ENCODE data around the gene INCENP.
A peak's percentile ranks its signal among the peaks of the same experiment; 100 is the strongest.
"Not testable (repeated sequence)": the region's sequence is repeated elsewhere in the genome, so short reads cannot be mapped to it uniquely, and the experiment has no call there.

Gene INCENP

GRCh38 chr11:62123669-62124185, at the start of gene INCENP:
TSS of gene INCENP (plus strand) at chr11:62124011. CDS start at chr11:62128162, 4,151 bp downstream.
- peak; percentile 91 for DNase-seq (ENCODE audit: low read depth)

- DNase-seq (ENCODE audit: low read depth), result no peak
Observed at GRCh38 chr11:62075438-62075837, 48.4 kb upstream of the INCENP start.

DNA sequence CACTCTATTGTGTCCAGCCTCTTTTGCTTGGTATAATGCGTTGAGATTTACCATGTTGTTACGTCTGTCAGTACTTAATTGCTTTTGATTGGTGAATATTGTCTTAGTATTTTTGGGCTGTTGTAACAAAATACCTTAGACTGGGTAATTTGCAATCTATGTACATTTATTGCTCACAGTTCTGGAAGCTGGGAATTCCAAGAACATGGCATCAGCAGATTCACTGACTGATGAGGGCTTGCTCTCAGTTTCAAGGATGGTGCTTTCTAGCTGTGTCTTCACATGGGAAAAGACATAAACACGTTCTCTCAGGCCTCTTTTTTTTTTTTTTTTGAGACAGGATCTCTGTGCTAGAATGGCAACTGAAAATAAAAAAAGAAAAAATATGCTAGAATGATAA, 46.7 kb upstream of the INCENP start:
- no peak for DNase-seq (ENCODE audit: low read depth)

- peak; percentile 80 for DNase-seq (ENCODE audit: low read depth)
Observed at GRCh38 chr11:62081378-62082291, 42.2 kb upstream of the INCENP start.

- no peak for DNase-seq (ENCODE audit: low read depth)
Observed at GRCh38 chr11:62082292-62082657, 41.5 kb upstream of the INCENP start.

GRCh38 chr11:62084801-62085200, 39.0 kb upstream of the INCENP start:
- DNase-seq (ENCODE audit: low read depth), result not testable (repeated sequence)

DNA sequence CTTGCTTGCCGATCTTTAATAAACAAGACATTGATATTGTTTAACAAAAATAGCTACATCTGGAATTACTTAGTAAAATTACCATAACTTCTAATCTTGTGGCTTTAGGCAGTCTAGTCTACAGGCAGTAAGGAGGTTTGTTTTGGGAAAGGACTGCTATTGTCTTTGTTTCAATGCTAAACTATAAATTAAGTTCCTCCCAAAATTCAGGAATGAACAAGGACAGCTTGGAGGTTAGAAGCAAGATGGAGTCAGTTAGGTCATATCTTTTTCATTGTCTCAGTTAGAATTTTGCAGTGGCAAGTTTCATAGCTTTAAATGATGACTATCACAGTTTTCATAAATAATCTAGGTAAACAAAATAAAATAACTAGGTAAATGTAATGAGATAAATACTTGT, 36.1 kb upstream of the INCENP start:
- no peak for DNase-seq (ENCODE audit: low read depth)

DNA sequence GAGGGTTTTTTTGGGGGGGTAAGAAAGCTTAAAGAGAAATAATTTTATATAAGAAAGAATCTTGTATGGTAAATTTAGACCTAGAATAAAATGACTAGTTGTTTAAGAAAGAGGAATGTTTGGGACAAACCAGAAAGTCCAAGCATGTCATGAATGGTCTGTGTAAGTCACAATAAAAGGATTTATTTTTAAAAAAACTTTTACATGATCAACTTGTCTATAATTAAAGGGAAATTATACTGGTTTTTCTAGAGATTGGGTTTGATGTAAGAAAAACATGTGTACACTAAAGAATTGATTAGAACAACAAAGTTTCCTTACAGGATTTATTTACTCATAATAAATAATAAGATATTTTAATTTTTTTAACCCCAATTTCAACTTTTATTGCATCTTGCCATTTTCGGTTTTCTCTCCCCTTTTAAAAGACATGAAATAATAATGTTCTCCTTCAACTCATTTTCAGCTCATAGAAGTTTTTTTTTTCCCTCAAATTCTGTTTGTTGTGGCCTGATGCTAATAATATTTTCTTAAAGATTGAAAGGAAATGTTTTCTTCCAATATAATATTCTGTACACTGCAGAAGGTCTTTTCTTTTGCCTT, 35.4 kb upstream of the INCENP start:
- DNase-seq (ENCODE audit: low read depth), result no peak

DNA sequence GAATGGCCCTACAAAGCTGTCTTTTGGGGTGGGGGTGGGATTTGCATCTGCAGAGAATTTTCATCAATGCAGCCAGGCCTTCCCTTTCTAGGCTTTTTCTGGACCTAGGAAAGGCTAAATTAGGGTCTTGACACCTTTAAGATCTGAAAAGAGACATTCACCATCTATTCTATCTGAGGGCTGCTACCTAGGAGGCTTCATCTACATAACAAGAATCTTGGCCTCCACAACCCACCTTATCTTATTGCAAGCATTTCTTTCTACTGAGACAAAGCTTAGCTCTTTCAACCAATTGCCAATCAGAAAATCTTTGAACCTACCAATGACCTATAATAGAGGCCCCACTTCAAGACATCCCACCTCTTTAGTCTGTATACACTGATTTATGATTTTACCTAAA, 20.7 kb upstream of the INCENP start:
- DNase-seq (ENCODE audit: low read depth), result no peak

DNA sequence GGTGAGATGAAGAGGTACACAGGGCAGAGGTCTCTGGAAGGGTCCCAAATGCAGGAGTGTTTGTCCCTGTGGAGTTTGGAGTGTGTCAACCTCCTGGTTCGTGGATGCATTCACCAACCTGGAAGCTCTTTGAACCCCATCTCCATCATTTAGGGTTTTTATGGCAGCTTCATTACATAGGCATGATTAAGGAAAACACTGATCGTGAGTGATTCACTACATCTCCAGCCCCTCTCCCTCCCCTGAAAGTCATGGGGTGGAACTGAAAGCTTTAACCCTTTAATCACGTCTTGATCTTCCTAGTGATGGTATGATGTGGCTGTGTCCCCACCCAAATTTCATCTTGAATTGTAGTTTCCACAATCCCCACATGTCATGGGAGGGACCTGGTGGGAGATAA, 19.8 kb upstream of the INCENP start:
- DNase-seq (ENCODE audit: low read depth), result no peak

DNA sequence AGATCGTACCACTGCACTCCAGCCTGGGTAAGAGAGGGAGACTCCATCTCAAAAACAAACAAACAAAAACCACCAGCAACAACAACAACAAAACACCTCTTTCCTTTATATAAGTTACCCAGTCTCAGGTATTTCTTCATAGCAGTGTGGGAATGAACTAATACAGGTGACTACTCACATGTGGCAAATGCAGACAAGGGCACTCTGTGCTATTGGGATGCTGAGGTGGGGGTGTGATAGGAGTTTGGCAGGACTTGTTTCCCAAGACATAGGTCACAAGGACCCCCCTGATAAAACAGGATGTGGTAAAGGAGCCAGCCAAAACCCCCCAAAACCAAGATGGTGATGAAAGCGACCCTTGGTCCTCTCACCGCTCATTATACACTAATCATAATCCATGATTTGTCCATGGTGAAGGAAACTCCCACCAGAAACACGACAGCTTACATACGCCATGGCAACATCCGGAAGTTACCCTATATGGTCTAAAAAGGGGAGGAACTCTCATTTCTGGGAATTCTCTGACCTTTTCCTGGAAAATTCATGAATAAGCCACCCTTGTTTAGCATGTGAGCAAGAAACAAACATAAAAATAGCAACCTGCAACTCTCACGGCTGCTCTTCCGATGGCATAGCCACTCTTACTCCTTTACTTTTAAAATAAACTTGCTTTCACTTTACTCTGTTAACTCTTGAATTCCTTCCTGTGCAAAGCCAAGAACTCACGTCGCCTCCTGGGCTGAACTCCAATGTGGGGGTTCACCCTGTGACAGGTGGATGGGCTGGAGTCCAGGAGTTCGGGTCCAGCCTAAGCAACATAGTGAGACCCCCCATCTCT, 18.8 kb upstream of the INCENP start:
- DNase-seq (ENCODE audit: low read depth), result no peak

GRCh38 chr11:62105667-62106191, 18.1 kb upstream of the INCENP start:
- DNase-seq (ENCODE audit: low read depth), result no peak

DNA sequence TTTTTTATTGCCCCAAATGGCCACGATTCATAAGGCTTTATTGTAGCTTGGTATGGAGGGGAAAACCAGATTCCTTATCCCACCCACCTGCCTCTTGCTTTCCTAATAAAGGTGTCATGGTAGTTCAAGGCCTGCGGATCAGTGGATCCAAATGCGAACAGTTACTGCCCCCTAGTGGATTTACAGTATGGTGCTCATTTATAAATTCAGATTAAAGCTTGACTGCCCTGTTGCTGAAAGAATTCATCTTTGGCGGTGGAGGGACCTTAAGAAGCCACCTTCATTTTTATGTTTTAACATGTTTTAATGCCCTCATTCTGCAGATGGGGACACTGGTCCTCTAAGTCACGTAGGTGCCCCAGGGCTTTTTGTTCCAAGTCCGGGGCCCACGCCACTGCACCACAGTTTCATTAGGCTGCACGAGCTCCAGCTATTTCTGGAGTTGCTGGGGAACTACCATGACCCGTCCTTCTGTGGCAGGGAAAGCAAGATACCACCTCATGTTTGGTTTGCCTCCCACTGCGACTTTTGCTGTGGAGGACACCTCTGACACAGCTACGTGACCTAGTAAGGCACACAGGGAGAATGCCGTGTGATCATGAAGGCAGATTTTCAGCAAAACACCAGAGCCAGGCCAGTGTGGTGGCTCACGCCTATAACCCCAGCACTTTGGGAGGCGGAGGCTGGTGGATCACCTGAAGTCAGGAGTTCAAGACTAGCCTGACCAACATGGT, 15.6 kb upstream of the INCENP start:
- no peak for DNase-seq (ENCODE audit: low read depth)

GRCh38 chr11:62108971-62109404, 14.8 kb upstream of the INCENP start:
- no peak for DNase-seq (ENCODE audit: low read depth)

- no peak for DNase-seq (ENCODE audit: low read depth)
Observed at GRCh38 chr11:62115085-62115694, 8.6 kb upstream of the INCENP start.

GRCh38 chr11:62116451-62116850, 7.4 kb upstream of the INCENP start:
- no peak for DNase-seq (ENCODE audit: low read depth)

DNA sequence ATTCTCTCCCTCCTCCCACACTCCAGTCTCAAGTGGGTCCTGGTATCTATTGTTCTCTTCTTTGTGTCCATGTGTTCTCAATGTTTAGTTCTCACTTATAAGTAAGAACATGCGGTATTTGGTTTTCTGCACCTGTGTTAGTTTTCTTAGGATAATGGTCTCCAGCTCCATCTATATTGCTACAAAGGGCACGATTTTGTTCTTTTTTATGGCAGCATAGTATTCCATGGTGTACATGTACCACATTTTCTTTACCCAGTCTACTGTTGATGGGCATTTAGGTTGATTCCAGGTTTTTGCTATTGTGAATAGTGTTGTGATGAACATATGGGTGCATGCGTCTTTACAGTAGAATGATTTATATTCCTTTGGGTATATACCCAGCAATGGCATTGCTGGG, 4.2 kb upstream of the INCENP start:
- no peak for DNase-seq (ENCODE audit: low read depth)

DNA sequence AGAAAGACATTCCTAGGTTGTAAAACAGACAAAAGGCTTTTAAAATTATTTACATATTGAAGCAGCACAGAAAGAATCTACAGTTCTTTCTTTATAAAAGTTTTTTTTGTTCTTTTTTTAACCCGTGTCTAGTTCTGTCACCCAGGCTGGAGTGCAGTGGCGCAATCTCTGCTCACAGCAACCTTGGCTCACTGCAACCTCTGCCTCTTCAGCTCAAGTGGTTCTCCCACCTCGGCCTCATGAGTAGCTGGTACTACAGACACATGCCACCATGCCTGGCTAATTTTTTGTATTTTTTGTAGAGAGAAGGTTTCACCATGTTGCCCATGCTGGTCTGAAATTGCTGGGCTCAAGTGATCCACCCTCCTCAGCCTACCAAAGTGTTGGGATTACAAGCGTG, 3.8 kb upstream of the INCENP start:
- no peak for DNase-seq (ENCODE audit: low read depth)

DNA sequence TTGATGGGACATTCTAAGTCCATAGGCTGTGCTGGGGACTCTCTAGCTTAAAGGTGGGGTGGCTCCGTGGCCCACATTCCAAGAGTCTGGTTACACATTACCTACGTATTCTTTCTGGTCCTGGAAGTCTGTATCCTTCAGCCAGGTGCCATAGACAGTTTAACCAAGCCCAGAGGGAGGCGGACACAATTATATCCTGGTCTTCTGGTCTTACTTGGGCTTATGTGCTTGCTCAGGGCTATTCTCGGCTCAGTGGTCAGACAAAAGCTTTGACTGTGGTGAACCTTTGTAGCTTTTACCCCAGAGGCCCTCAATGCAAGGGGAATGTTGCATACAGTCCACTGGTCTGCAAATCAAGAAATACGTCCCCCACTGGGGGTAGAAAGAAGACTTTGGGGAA, 3.4 kb upstream of the INCENP start:
- no peak for DNase-seq (ENCODE audit: low read depth)

DNA sequence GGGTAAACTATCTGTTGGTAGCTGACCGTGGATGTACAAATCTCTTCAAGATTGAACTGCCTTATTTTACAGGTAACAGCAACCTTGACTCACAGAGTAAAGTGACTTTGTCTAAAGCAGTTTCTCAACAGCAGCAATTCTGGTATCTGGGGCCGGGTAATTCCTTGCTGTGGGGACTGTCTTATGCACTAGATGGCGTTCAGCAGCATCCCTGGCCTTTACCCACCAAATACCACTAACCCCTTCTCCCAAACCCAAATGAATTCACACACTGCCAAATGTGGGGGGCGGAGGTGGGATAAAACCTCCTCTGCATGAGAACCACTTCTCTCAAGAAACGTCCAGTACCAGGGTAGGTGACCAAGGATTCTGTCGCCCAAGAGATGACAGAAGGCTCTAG, 1.7 kb upstream of the INCENP start:
- DNase-seq (ENCODE audit: low read depth), result no peak
